Epithelial cell of proximal tubule (primary cell): ENCODE measurements around the gene GNAZ. TPM values are rescaled to one million over a fixed set of nuclear protein-coding genes. Genes with fewer than 3 reads are reported as not detected.

Experiments
- DNase-seq: peaks from one replicate; pipeline ENCODE4 v3.0.0-alpha.2; 2011; ENCODE audit warnings: low read depth
- H3K4me3 ChIP-seq: 2 replicates; pipeline ENCODE4 v1.5.1; 2011; ENCODE audit warnings: low read depth, mild to moderate bottlenecking, low read length
- CTCF ChIP-seq: conservative IDR thresholded peaks from 2 replicates; pipeline ENCODE4 v1.5.1; 2012; ENCODE audit warnings: low read depth, mild to moderate bottlenecking, low read length
- total RNA-seq: library from RNA; depleted of rRNA; stranded (reverse); fragments of >200 nt; gene quantifications from 2 replicates; pipeline ENCODE4 v1.2.3, GENCODE V29; 2015

GNAZ gene
- total RNA-seq, 1 donor from 2014 or later, result 10.3 TPM

- H3K4me3 ChIP-seq, result no peak overlapping the region
- no peak for DNase-seq
- no peak for TF ChIP-seq CTCF
Observed at GRCh38 chr22:23092217-23092955, 22.1 kb downstream of the GNAZ start.

- no peak for TF ChIP-seq CTCF
- DNase-seq, result no peak
- H3K4me3 ChIP-seq, result no peak overlapping the region
Observed at GRCh38 chr22:23093051-23093788, 22.9 kb downstream of the GNAZ start.

GRCh38 chr22:23094260-23094659 lies 23.9 kb downstream of the GNAZ start:
- DNase-seq, result no peak
- H3K4me3 ChIP-seq, result no peak overlapping the region
- no peak for TF ChIP-seq CTCF

- TF ChIP-seq CTCF, result no peak
- DNase-seq, result no peak
- no peak overlapping the region for H3K4me3 ChIP-seq
Observed at GRCh38 chr22:23094695-23095681, 24.7 kb downstream of the GNAZ start.

GRCh38 chr22:23095733-23096342 lies 25.5 kb downstream of the GNAZ start:
- no peak for TF ChIP-seq CTCF
- H3K4me3 ChIP-seq, result no peak overlapping the region
- DNase-seq, result no peak
